ENCODE measurements around the gene AHDC1.
"Not testable (repeated sequence)": the region's sequence is repeated elsewhere in the genome, so short reads cannot be mapped to it uniquely, and the experiment has no call there.

AHDC1 gene

GRCh38 chr1:27603681-27604578, at the start of gene AHDC1:
Gene AHDC1, minus strand, starts transcription at chr1:27604144. Its CDS starts 52,029 bp downstream, at chr1:27552115.
- DNase-seq (ENCODE audit: low spot score), result peak; percentile 93

GRCh38 chr1:27652111-27652864, 48.3 kb upstream of the AHDC1 start:
- no peak for DNase-seq (ENCODE audit: low spot score)

GRCh38 chr1:27650539-27651175, 46.7 kb upstream of the AHDC1 start:
- DNase-seq (ENCODE audit: low spot score), result no peak

- no peak for DNase-seq (ENCODE audit: low spot score)
Observed at GRCh38 chr1:27650171-27650538, 46.2 kb upstream of the AHDC1 start.

- DNase-seq (ENCODE audit: low spot score), result no peak
Observed at GRCh38 chr1:27649306-27649635, 45.3 kb upstream of the AHDC1 start.

- DNase-seq (ENCODE audit: low spot score), result no peak
Observed at GRCh38 chr1:27648602-27649305, 44.8 kb upstream of the AHDC1 start.

- DNase-seq (ENCODE audit: low spot score), result no peak
Observed at GRCh38 chr1:27647328-27647727, 43.4 kb upstream of the AHDC1 start.

GRCh38 chr1:27646676-27647075, 42.7 kb upstream of the AHDC1 start:
- DNase-seq (ENCODE audit: low spot score), result no peak

- no peak for DNase-seq (ENCODE audit: low spot score)
Observed at GRCh38 chr1:27645071-27645415, 41.1 kb upstream of the AHDC1 start.

- DNase-seq (ENCODE audit: low spot score), result no peak
Observed at GRCh38 chr1:27644369-27645070, 40.6 kb upstream of the AHDC1 start.

- DNase-seq (ENCODE audit: low spot score), result peak; percentile 84
Observed at GRCh38 chr1:27643600-27644368, 39.8 kb upstream of the AHDC1 start.

- not testable (repeated sequence) for DNase-seq (ENCODE audit: low spot score)
Observed at GRCh38 chr1:27640514-27640913, 36.6 kb upstream of the AHDC1 start.

- DNase-seq (ENCODE audit: low spot score), result no peak
Observed at GRCh38 chr1:27638805-27639204, 34.9 kb upstream of the AHDC1 start.

GRCh38 chr1:27638047-27638734, 34.2 kb upstream of the AHDC1 start:
- no peak for DNase-seq (ENCODE audit: low spot score)

GRCh38 chr1:27635396-27636142, 31.6 kb upstream of the AHDC1 start:
- no peak for DNase-seq (ENCODE audit: low spot score)

- DNase-seq (ENCODE audit: low spot score), result no peak
Observed at GRCh38 chr1:27634985-27635367, 31.0 kb upstream of the AHDC1 start, which contains the start of gene FGR. Gene FGR, minus strand, starts transcription at chr1:27635185. Its CDS starts 11,269 bp downstream, at chr1:27623916.

- peak; percentile 38 for DNase-seq (ENCODE audit: low spot score)
Observed at GRCh38 chr1:27634177-27634984, 30.4 kb upstream of the AHDC1 start.

- no peak for DNase-seq (ENCODE audit: low spot score)
Observed at GRCh38 chr1:27633640-27634176, 29.8 kb upstream of the AHDC1 start.
